Chondrocyte (in vitro differentiated cells): ENCODE results near the gene KATNB1. TPM values are rescaled to one million over a fixed set of nuclear protein-coding genes. Genes with fewer than 3 reads are reported as not detected.
A peak's percentile ranks its signal among the peaks of the same experiment; 100 is the strongest.
"Not testable (repeated sequence)": the region's sequence is repeated elsewhere in the genome, so short reads cannot be mapped to it uniquely, and the experiment has no call there.

ENCODE experiments used
- DNase-seq: peaks from one replicate; pipeline ENCODE4 v3.0.0; 2021; ENCODE audit warnings: mixed read lengths, low spot score
- H3K27ac Mint-ChIP-seq: one replicate; pipeline ENCODE4 v1.8.0; 2021; ENCODE audit warnings: mild to moderate bottlenecking, moderate library complexity, mixed read lengths; ENCODE audit not compliant: unreplicated experiment
- H3K27me3 Mint-ChIP-seq: 2 replicates; pipeline ENCODE4 v1.8.0; 2021; ENCODE audit warnings: low read depth, mixed read lengths
- H3K36me3 Mint-ChIP-seq: 2 replicates; pipeline ENCODE4 v1.8.0; 2021; ENCODE audit warnings: low read depth, mixed read lengths
- H3K4me1 Mint-ChIP-seq: 2 replicates; pipeline ENCODE4 v1.8.0; 2021; ENCODE audit warnings: low read depth, mild to moderate bottlenecking, mixed read lengths
- H3K4me3 Mint-ChIP-seq: one replicate; pipeline ENCODE4 v1.8.0; 2021; ENCODE audit warnings: mild to moderate bottlenecking, moderate library complexity, mixed read lengths; ENCODE audit not compliant: unreplicated experiment
- H3K9me3 Mint-ChIP-seq: 2 replicates; pipeline ENCODE4 v1.8.0; 2021; ENCODE audit warnings: low read depth, mixed read lengths
- CTCF ChIP-seq: fragments of 200-600 bp; sonication (generic); IDR thresholded peaks from 2 replicates; pipeline ENCODE4 v1.5.0; 2021; ENCODE audit warnings: antibody characterized with exemption, mild to moderate bottlenecking, moderate library complexity
- total RNA-seq: library from RNA; stranded (reverse); gene quantifications from 3 replicates; pipeline ENCODE4 v1.2.1, GENCODE V29; 2021

Gene KATNB1
- total RNA-seq, 1 donor from 2014 or later: 14.0 TPM

GRCh38 chr16:57711993-57712392, 23.6 kb upstream of the KATNB1 start:
- H3K4me1 Mint-ChIP-seq: no peaks in the 10 kb centered on the region
- no peak for DNase-seq
- no peak for TF ChIP-seq CTCF
- no peak overlapping the region for H3K27ac Mint-ChIP-seq
- no peak overlapping the region for H3K4me3 Mint-ChIP-seq
- peaks cover 56% of the 10 kb centered on the region for H3K27me3 Mint-ChIP-seq
- H3K36me3 Mint-ChIP-seq: no peaks in the 10 kb centered on the region
- no peaks in the 10 kb centered on the region for H3K9me3 Mint-ChIP-seq

GRCh38 chr16:57712569-57712968, 23.0 kb upstream of the KATNB1 start:
- not testable (repeated sequence) for DNase-seq, H3K4me3 Mint-ChIP-seq, H3K4me1 Mint-ChIP-seq, H3K36me3 Mint-ChIP-seq, H3K9me3 Mint-ChIP-seq, H3K27ac Mint-ChIP-seq
- H3K27me3 Mint-ChIP-seq: peaks cover 54% of the 10 kb centered on the region

- no peak for TF ChIP-seq CTCF
- Mint-ChIP-seq H3K9me3 (no peaks in the 10 kb centered on the region), H3K4me1 (no peaks in the 10 kb centered on the region), H3K36me3 (no peaks in the 10 kb centered on the region), H3K4me3 (no peak overlapping the region), H3K27me3 (peaks cover 50% of the 10 kb centered on the region), H3K27ac (no peak overlapping the region)
- DNase-seq: no peak
Observed at GRCh38 chr16:57713596-57713995, 22.0 kb upstream of the KATNB1 start.

GRCh38 chr16:57714047-57714446, 21.5 kb upstream of the KATNB1 start:
- H3K4me3 Mint-ChIP-seq: no peak overlapping the region

GRCh38 chr16:57720142-57720575, 15.4 kb upstream of the KATNB1 start:
- DNase-seq: peak; percentile 57
- peak; percentile 78 for TF ChIP-seq CTCF
- no peaks in the 10 kb centered on the region for H3K4me1 Mint-ChIP-seq

More at GRCh38 chr16:57714047-57714446, 21.5 kb upstream of the KATNB1 start:
- H3K27ac Mint-ChIP-seq: no peak overlapping the region
- no peaks in the 10 kb centered on the region for H3K9me3 Mint-ChIP-seq
- peaks cover 50% of the 10 kb centered on the region for H3K27me3 Mint-ChIP-seq
- no peak for TF ChIP-seq CTCF
- H3K4me1 Mint-ChIP-seq: no peaks in the 10 kb centered on the region
- no peaks in the 10 kb centered on the region for H3K36me3 Mint-ChIP-seq
- DNase-seq: no peak

GRCh38 chr16:57721356-57722209, 14.0 kb upstream of the KATNB1 start:
- Mint-ChIP-seq H3K27me3 (peaks cover 2% of the 10 kb centered on the region), H3K4me1 (no peaks in the 10 kb centered on the region), H3K4me3 (no peak overlapping the region), H3K36me3 (no peaks in the 10 kb centered on the region), H3K27ac (no peak overlapping the region), H3K9me3 (no peaks in the 10 kb centered on the region)
- peak; percentile 75 for DNase-seq
- TF ChIP-seq CTCF: no peak

More at GRCh38 chr16:57720142-57720575, 15.4 kb upstream of the KATNB1 start:
- Mint-ChIP-seq H3K36me3 (no peaks in the 10 kb centered on the region), H3K27ac (no peak overlapping the region), H3K9me3 (no peaks in the 10 kb centered on the region), H3K4me3 (no peak overlapping the region), H3K27me3 (peaks cover 13% of the 10 kb centered on the region)
